Stomach (tissue), 9 donors: Measurements from ENCODE around the gene LRP1B. TPM values are rescaled to one million over a fixed set of nuclear protein-coding genes. Genes with fewer than 3 reads are reported as not detected.

Source experiments
- DNase-seq, 2 donors: peaks; one replicate each; pipeline versions ENCODE4 v3.0.0 to v3.0.0-alpha.2; 2013 to 2019
- H3K27ac ChIP-seq, 5 donors: fragments of 200-600 bp in 4 of 5; sonication (generic) in 4 of 5; one replicate each; pipeline ENCODE4 v1.5.1; 2013 to 2019; ENCODE audit warnings: mild to moderate bottlenecking in 1 of 5, moderate library complexity in 1 of 5
- H3K27me3 ChIP-seq, 3 donors: fragments of 200-600 bp; sonication (generic); one replicate each; pipeline ENCODE4 v1.5.1; 2017 to 2019; ENCODE audit warnings: mixed run types in 1 of 3
- H3K36me3 ChIP-seq, 4 donors: fragments of 200-600 bp; sonication (generic); 1 replicate in 3 of 4; 2 replicates in 1 of 4; pipeline ENCODE4 v1.5.1; 2016 to 2019
- H3K4me1 ChIP-seq, 4 donors: fragments of 200-600 bp; sonication (generic); one replicate each; pipeline ENCODE4 v1.5.1; 2016 to 2019
- H3K4me3 ChIP-seq, 4 donors: fragments of 200-600 bp; sonication (generic) in 3 of 4; one replicate each; pipeline ENCODE4 v1.5.1; 2016 to 2019; ENCODE audit warnings: mild to moderate bottlenecking in 1 of 4
- H3K9me3 ChIP-seq, 4 donors: fragments of 200-600 bp; sonication (generic); one replicate each; pipeline ENCODE4 v1.5.1; 2016 to 2019
- CTCF ChIP-seq, 7 experiments: fragments of 450-650 bp in 4 of 7; fragments of 200-600 bp in 3 of 7; sonication (generic) in 3 of 7; IDR thresholded peaks; one replicate each; pipeline ENCODE4 v1.5.1; 2016 to 2019; ENCODE audit warnings: antibody characterized with exemption in 7 of 7, control low read depth in 2 of 7, mild to moderate bottlenecking in 1 of 7
- EP300 ChIP-seq: sonication (generic); formaldehyde crosslinking; IDR thresholded peaks from one replicate; pipeline ENCODE4 v1.6.1; 2017; ENCODE audit warnings: antibody characterized with exemption
- POLR2A ChIP-seq, 4 donors: fragments of 450-650 bp; IDR thresholded peaks; one replicate each; pipeline ENCODE4 v1.6.1; 2016; ENCODE audit warnings: antibody characterized with exemption in 4 of 4, control low read depth in 2 of 4, mild to moderate bottlenecking in 1 of 4, moderate library complexity in 1 of 4
- POLR2AphosphoS5 ChIP-seq, 3 donors: sonication (generic); formaldehyde crosslinking; IDR thresholded peaks; one replicate each; pipeline ENCODE4 v1.6.1; 2016; ENCODE audit warnings: antibody characterized with exemption in 3 of 3
- WGBS, 5 donors: extraction: QIAGEN DNeasy Blood & Tissue Kit in 3 of 5; methylation state at CpG; one replicate each; pipeline versions ENCODE4 v1.1.5 to v1.1.7; 2013 to 2018; 5-methylcytosine and 5-hydroxymethylcytosine counted together
- intact Hi-C: fragments of 100-400 bp; cut with DNase I; formaldehyde crosslinking; loops from one replicate; pipeline ENCODE4 v1.15.1; 2023; ENCODE audit warnings: low total_unique reads
- polyA plus RNA-seq, 3 donors: library from polyadenylated mRNA; stranded (reverse); fragments of 200-250 nt; gene quantifications; one replicate each; pipeline ENCODE4 v1.2.3, GENCODE V29; 2013
- total RNA-seq, 5 donors: library from RNA; depleted of rRNA; stranded (reverse); fragments of >200 nt; gene quantifications; one replicate each; pipeline versions ENCODE4 v1.1.0 to v1.2.3, GENCODE V29; 2014 to 2016
- donor health status: healthy with polysubstance abuse.
- donor health status: Bipolar disorder and iron deficiency.
- donor health status: healthy.

LRP1B gene
- total and polyA plus RNA-seq, 8 donors: under 0.01 to 9.0 (median 0.38) TPM

GRCh38 chr2:141496810-141497209 is 634.0 kb downstream of the LRP1B start:
- H3K27ac ChIP-seq: no peak overlapping the region
- no peaks in the 10 kb centered on the region for H3K27me3 ChIP-seq
- H3K9me3 ChIP-seq: no peaks in the 10 kb centered on the region
- WGBS, 5 donors: 73 to 84% (median 76%) methylated on average over 2 of the region's 2 CpGs
- no peaks in the 10 kb centered on the region for H3K4me1 ChIP-seq
- no peak for TF ChIP-seq CTCF (IDR thresholded peaks at IDR 0.05)
- no peak for TF ChIP-seq POLR2AphosphoS5 (IDR thresholded peaks at IDR 0.05)
- no peak for TF ChIP-seq POLR2A (IDR thresholded peaks at IDR 0.05)
- intact Hi-C loops: no loop called here
- no peak overlapping the region for H3K4me3 ChIP-seq
- no peaks in the 10 kb centered on the region for H3K36me3 ChIP-seq
- no peak for DNase-seq

- intact Hi-C loops: no loop called here
- no peaks in the 10 kb centered on the region for H3K4me1 ChIP-seq
- 49 to 96% (median 90%) methylated on average over 1 of the region's 1 CpG for WGBS, 5 donors
- no peak for DNase-seq
- TF ChIP-seq EP300 (no peak), POLR2AphosphoS5 (IDR thresholded peaks at IDR 0.05) (no peak), POLR2A (IDR thresholded peaks at IDR 0.05) (no peak), CTCF (IDR thresholded peaks at IDR 0.05) (no peak)
- no peak overlapping the region for H3K27ac ChIP-seq
- no peak overlapping the region for H3K4me3 ChIP-seq
- no peaks in the 10 kb centered on the region for H3K27me3 ChIP-seq
- H3K9me3 ChIP-seq: no peaks in the 10 kb centered on the region
- H3K36me3 ChIP-seq: no peaks in the 10 kb centered on the region
Observed at GRCh38 chr2:141493936-141494335, 636.9 kb downstream of the LRP1B start.

- Histone ChIP-seq H3K27ac (no peak overlapping the region), H3K9me3 (no peaks in the 10 kb centered on the region), H3K4me1 (no peaks in the 10 kb centered on the region), H3K4me3 (no peak overlapping the region), H3K27me3 (no peaks in the 10 kb centered on the region), H3K36me3 (no peaks in the 10 kb centered on the region)
- intact Hi-C loops: no loop called here
- TF ChIP-seq CTCF (IDR thresholded peaks at IDR 0.05): no peak
- TF ChIP-seq EP300: no peak
- no peak for TF ChIP-seq POLR2AphosphoS5 (IDR thresholded peaks at IDR 0.05)
- no peak for TF ChIP-seq POLR2A (IDR thresholded peaks at IDR 0.05)
- DNase-seq: no peak
- WGBS, 5 donors: 77 to 83% (median 80%) methylated on average over 3 of the region's 3 CpGs
Observed at GRCh38 chr2:141492816-141493215, 638.0 kb downstream of the LRP1B start.

GRCh38 chr2:141490886-141491285 is 639.9 kb downstream of the LRP1B start:
- no peaks in the 10 kb centered on the region for H3K27me3 ChIP-seq
- no peak for DNase-seq
- H3K4me1 ChIP-seq: no peaks in the 10 kb centered on the region
- WGBS, 5 donors: 43 to 61% (median 52%) methylated on average over 1 of the region's 1 CpG
- H3K4me3 ChIP-seq: no peak overlapping the region
- TF ChIP-seq POLR2A (IDR thresholded peaks at IDR 0.05) (no peak), CTCF (IDR thresholded peaks at IDR 0.05) (no peak), POLR2AphosphoS5 (IDR thresholded peaks at IDR 0.05) (no peak), EP300 (no peak)
- intact Hi-C loops: no loop called here
- H3K36me3 ChIP-seq: no peaks in the 10 kb centered on the region
- H3K27ac ChIP-seq: no peak overlapping the region
- H3K9me3 ChIP-seq: no peaks in the 10 kb centered on the region
